ENCODE data around the gene KLHL22.

KLHL22 gene

GRCh38 chr22:20398420-20398819 lies 97.2 kb downstream of the KLHL22 start:
- H4K20me1 ChIP-seq (ENCODE audit: insufficient read depth, low read length) = peaks cover 14% of the 10 kb centered on the region
- peaks cover 40% of the 10 kb centered on the region for H3K36me3 ChIP-seq (ENCODE audit: insufficient read depth, low read length)
- no peak overlapping the region for H3K9ac ChIP-seq (ENCODE audit: low read depth, low read length)
- H3K4me1 ChIP-seq (ENCODE audit: insufficient read depth, low read length) = peaks cover 31% of the 10 kb centered on the region
- DNase-seq (no peak), ATAC-seq (ENCODE audit: insufficient read depth, low read depth) (no peak)
- H3K4me3 ChIP-seq (ENCODE audit: low read depth in 1 of 2, low read length in 2 of 2) = no peak overlapping the region
- H3K27ac ChIP-seq (ENCODE audit: low read length) = no peak overlapping the region
- peaks cover 64% of the 10 kb centered on the region for H3K79me2 ChIP-seq (ENCODE audit: insufficient read depth, low read length)
- no peak overlapping the region for H2AFZ ChIP-seq (ENCODE audit: low read depth, low read length)
- no peak overlapping the region; the same call in 1 of the 2 replicates for H3K4me2 ChIP-seq (ENCODE audit: insufficient read depth, low read length)
- TF ChIP-seq, protein P1, sequence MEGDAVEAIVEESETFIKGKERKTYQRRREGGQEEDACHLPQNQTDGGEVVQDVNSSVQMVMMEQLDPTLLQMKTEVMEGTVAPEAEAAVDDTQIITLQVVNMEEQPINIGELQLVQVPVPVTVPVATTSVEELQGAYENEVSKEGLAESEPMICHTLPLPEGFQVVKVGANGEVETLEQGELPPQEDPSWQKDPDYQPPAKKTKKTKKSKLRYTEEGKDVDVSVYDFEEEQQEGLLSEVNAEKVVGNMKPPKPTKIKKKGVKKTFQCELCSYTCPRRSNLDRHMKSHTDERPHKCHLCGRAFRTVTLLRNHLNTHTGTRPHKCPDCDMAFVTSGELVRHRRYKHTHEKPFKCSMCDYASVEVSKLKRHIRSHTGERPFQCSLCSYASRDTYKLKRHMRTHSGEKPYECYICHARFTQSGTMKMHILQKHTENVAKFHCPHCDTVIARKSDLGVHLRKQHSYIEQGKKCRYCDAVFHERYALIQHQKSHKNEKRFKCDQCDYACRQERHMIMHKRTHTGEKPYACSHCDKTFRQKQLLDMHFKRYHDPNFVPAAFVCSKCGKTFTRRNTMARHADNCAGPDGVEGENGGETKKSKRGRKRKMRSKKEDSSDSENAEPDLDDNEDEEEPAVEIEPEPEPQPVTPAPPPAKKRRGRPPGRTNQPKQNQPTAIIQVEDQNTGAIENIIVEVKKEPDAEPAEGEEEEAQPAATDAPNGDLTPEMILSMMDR (IDR thresholded peaks at IDR 0.05; ENCODE audit: borderline replicate concordance, extremely low read depth, low read length, poor library complexity, severe bottlenecking) = no peak
- no peak for TF ChIP-seq EZH2 (IDR thresholded peaks at IDR 0.05; ENCODE audit: borderline replicate concordance, low read depth, low read length, severe bottlenecking)
- H3K27me3 ChIP-seq (ENCODE audit: insufficient read depth, low read length, poor library complexity) = no peaks in the 10 kb centered on the region
- H3K9me3 ChIP-seq (ENCODE audit: insufficient read depth, low read length, severe bottlenecking) = no peaks in the 10 kb centered on the region

- Histone ChIP-seq H3K79me2 (ENCODE audit: insufficient read depth, low read length) (peaks cover 64% of the 10 kb centered on the region), H3K4me2 (ENCODE audit: insufficient read depth, low read length) (no peak overlapping the region), H3K4me1 (ENCODE audit: insufficient read depth, low read length) (peaks cover 38% of the 10 kb centered on the region), H3K36me3 (ENCODE audit: insufficient read depth, low read length) (peaks cover 33% of the 10 kb centered on the region), H2AFZ (ENCODE audit: low read depth, low read length) (no peak overlapping the region), H3K9ac (ENCODE audit: low read depth, low read length) (no peak overlapping the region), H3K9me3 (ENCODE audit: insufficient read depth, low read length, severe bottlenecking) (no peaks in the 10 kb centered on the region), H3K4me3 (ENCODE audit: low read depth in 1 of 2, low read length in 2 of 2) (no peak overlapping the region), H3K27ac (ENCODE audit: low read length) (no peak overlapping the region), H3K27me3 (ENCODE audit: insufficient read depth, low read length, poor library complexity) (no peaks in the 10 kb centered on the region), H4K20me1 (ENCODE audit: insufficient read depth, low read length) (peaks cover 14% of the 10 kb centered on the region)
- DNase-seq = no peak
- no peak for ATAC-seq (ENCODE audit: insufficient read depth, low read depth)
- TF ChIP-seq EZH2 (IDR thresholded peaks at IDR 0.05; ENCODE audit: borderline replicate concordance, low read depth, low read length, severe bottlenecking) = no peak
- TF ChIP-seq, protein P1 (IDR thresholded peaks at IDR 0.05; ENCODE audit: borderline replicate concordance, extremely low read depth, low read length, poor library complexity, severe bottlenecking) = no peak
These were observed 98.1 kb downstream of the KLHL22 start for GRCh38 chr22:20397498-20397897.

- no peak for DNase-seq
- no peak for TF ChIP-seq EZH2 (IDR thresholded peaks at IDR 0.05; ENCODE audit: borderline replicate concordance, low read depth, low read length, severe bottlenecking)
- TF ChIP-seq, protein P1 (IDR thresholded peaks at IDR 0.05; ENCODE audit: borderline replicate concordance, extremely low read depth, low read length, poor library complexity, severe bottlenecking) = no peak
- Histone ChIP-seq H3K79me2 (ENCODE audit: insufficient read depth, low read length) (peaks cover 64% of the 10 kb centered on the region), H3K4me3 (ENCODE audit: low read depth in 1 of 2, low read length in 2 of 2) (no peak overlapping the region; a peak in 1 of 4 replicates), H3K4me2 (ENCODE audit: insufficient read depth, low read length) (peak overlapping the region; percentile 70; the same call in 1 of the 2 replicates), H3K27me3 (ENCODE audit: insufficient read depth, low read length, poor library complexity) (no peaks in the 10 kb centered on the region), H4K20me1 (ENCODE audit: insufficient read depth, low read length) (peaks cover 14% of the 10 kb centered on the region), H2AFZ (ENCODE audit: low read depth, low read length) (no peak overlapping the region), H3K36me3 (ENCODE audit: insufficient read depth, low read length) (peaks cover 26% of the 10 kb centered on the region), H3K9ac (ENCODE audit: low read depth, low read length) (no peak overlapping the region), H3K9me3 (ENCODE audit: insufficient read depth, low read length, severe bottlenecking) (no peaks in the 10 kb centered on the region), H3K27ac (ENCODE audit: low read length) (no peak overlapping the region), H3K4me1 (ENCODE audit: insufficient read depth, low read length) (peaks cover 38% of the 10 kb centered on the region)
- ATAC-seq (ENCODE audit: insufficient read depth, low read depth) = no peak
These were observed 99.0 kb downstream of the KLHL22 start for GRCh38 chr22:20396639-20397038.

GRCh38 chr22:20395907-20396287 lies 99.7 kb downstream of the KLHL22 start:
- ATAC-seq (ENCODE audit: insufficient read depth, low read depth) (no peak), DNase-seq (no peak)
- H3K27me3 ChIP-seq (ENCODE audit: insufficient read depth, low read length, poor library complexity) = no peaks in the 10 kb centered on the region
- H3K27ac ChIP-seq (ENCODE audit: low read length) = no peak overlapping the region
- H2AFZ ChIP-seq (ENCODE audit: low read depth, low read length) = no peak overlapping the region
- peak overlapping the region; percentile 70 for H3K4me2 ChIP-seq (ENCODE audit: insufficient read depth, low read length)
- H3K4me3 ChIP-seq (ENCODE audit: low read depth in 1 of 2, low read length in 2 of 2) = peak overlapping the region in 1 of 2 experiments; percentile 75; a peak in 2 of 4 replicates
- no peaks in the 10 kb centered on the region for H3K9me3 ChIP-seq (ENCODE audit: insufficient read depth, low read length, severe bottlenecking)
- H3K4me1 ChIP-seq (ENCODE audit: insufficient read depth, low read length) = peaks cover 38% of the 10 kb centered on the region
- peaks cover 18% of the 10 kb centered on the region for H3K36me3 ChIP-seq (ENCODE audit: insufficient read depth, low read length)
- peaks cover 11% of the 10 kb centered on the region for H4K20me1 ChIP-seq (ENCODE audit: insufficient read depth, low read length)
- TF ChIP-seq, protein P1 (IDR thresholded peaks at IDR 0.05; ENCODE audit: borderline replicate concordance, extremely low read depth, low read length, poor library complexity, severe bottlenecking) = no peak
- no peak for TF ChIP-seq EZH2 (IDR thresholded peaks at IDR 0.05; ENCODE audit: borderline replicate concordance, low read depth, low read length, severe bottlenecking)
- peak overlapping the region; percentile 82 for H3K9ac ChIP-seq (ENCODE audit: low read depth, low read length)
- peaks cover 61% of the 10 kb centered on the region for H3K79me2 ChIP-seq (ENCODE audit: insufficient read depth, low read length)

Measured in DND-41 (cell line).